Measurements from ENCODE around the gene MGAT4C. TPM values are rescaled to one million over a fixed set of nuclear protein-coding genes. Genes with fewer than 3 reads are reported as not detected.

MGAT4C gene
- total RNA-seq, 6 donors from 2014 or later: under 0.01 to 0.43 (median 0.20) TPM; not detected in 1

- H3K27me3 ChIP-seq: no peaks in the 10 kb centered on the region
- TF ChIP-seq POLR2A (IDR thresholded peaks at IDR 0.05) (no peak), POLR2AphosphoS5 (IDR thresholded peaks at IDR 0.05) (no peak)
- DNase-seq: no peak
- H3K9me3 ChIP-seq: no peaks in the 10 kb centered on the region
- no peaks in the 10 kb centered on the region for H3K4me1 ChIP-seq
- ATAC-seq (ENCODE audit: low FRiP score in 2 of 2): no peak
- H3K36me3 ChIP-seq: no peaks in the 10 kb centered on the region
- H3K4me3 ChIP-seq: no peak overlapping the region
- WGBS, 2 donors: 75 to 82% methylated on average over 3 of the region's 3 CpGs
- H3K27ac ChIP-seq: no peak overlapping the region
Measured at GRCh38 chr12:86050010-86050409, 206.2 kb downstream of the MGAT4C start.

- Histone ChIP-seq H3K4me3 (no peak overlapping the region), H3K36me3 (no peaks in the 10 kb centered on the region), H3K27me3 (no peaks in the 10 kb centered on the region), H3K4me1 (no peaks in the 10 kb centered on the region), H3K9me3 (peaks cover 0 to 17% (median 0%) of the 10 kb centered on the region in 4 donors), H3K27ac (no peak overlapping the region)
- DNase-seq (no peak), ATAC-seq (ENCODE audit: low FRiP score in 2 of 2) (peak in 1 of 2 donors; percentile 37)
- TF ChIP-seq POLR2A (IDR thresholded peaks at IDR 0.05) (no peak), POLR2AphosphoS5 (IDR thresholded peaks at IDR 0.05) (no peak), EP300 (IDR thresholded peaks at IDR 0.05) (no peak), CTCF (IDR thresholded peaks at IDR 0.05) (no peak)
- 90 to 93% methylated on average over 4 to 5 of the region's 5 CpGs for WGBS, 2 donors
Measured at GRCh38 chr12:86044396-86044795, 211.8 kb downstream of the MGAT4C start.

DNA sequence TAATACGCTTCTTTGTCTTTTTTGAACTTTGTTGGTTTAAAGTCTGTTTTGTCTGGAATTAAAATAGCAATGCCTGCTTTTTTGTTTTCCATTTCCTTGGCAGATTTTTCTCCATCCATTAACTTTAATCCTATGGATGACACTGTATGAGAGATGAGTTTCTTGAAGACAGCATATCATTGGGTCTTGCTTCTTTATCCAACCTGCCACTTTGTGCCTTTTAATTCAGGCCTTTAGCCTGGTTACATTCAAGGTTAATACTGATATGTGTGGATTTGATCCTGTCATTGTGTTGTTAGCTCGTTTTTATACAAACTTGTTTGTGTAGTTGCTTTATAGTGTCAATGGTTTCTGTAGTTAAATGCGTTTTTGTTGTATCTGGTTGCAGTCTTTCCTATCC lies 214.1 kb downstream of the MGAT4C start:
- H3K4me3 ChIP-seq: no peak overlapping the region
- H3K27me3 ChIP-seq: no peaks in the 10 kb centered on the region
- H3K27ac ChIP-seq: no peak overlapping the region
- no peaks in the 10 kb centered on the region for H3K4me1 ChIP-seq
- H3K36me3 ChIP-seq: no peaks in the 10 kb centered on the region
- H3K9me3 ChIP-seq: peaks cover 0 to 29% (median 5%) of the 10 kb centered on the region in 4 donors
- DNase-seq: no peak
- no peak for ATAC-seq (ENCODE audit: low FRiP score in 2 of 2)
- 67 to 75% methylated on average over 3 of the region's 3 CpGs for WGBS, 2 donors
- TF ChIP-seq POLR2A (IDR thresholded peaks at IDR 0.05) (no peak), CTCF (IDR thresholded peaks at IDR 0.05) (no peak), POLR2AphosphoS5 (IDR thresholded peaks at IDR 0.05) (no peak), EP300 (IDR thresholded peaks at IDR 0.05) (no peak)

DNA sequence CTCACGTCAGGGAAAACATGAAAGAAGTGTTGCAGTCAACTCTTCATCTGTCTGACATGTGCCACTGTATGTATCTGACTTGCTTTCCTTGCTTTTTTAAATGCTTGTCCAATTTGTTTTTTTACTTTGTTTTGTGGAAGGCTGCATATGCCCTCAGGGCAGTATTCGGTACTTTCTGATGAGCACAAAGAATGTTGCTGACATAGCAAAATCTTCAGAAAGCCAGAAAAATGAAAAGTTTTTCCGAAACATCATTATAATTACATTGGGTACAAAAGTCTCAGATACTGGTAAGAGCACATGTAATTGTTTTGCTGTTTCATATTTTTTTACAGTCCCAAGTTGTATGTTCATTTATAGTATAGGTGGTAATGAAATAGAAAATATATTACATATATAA lies 237.8 kb downstream of the MGAT4C start:
- no peaks in the 10 kb centered on the region for H3K4me1 ChIP-seq
- WGBS, 2 donors: 55 to 64% methylated on average over 3 of the region's 3 CpGs
- H3K27me3 ChIP-seq: no peaks in the 10 kb centered on the region
- no peak overlapping the region for H3K4me3 ChIP-seq
- DNase-seq (no peak), ATAC-seq (ENCODE audit: low FRiP score in 2 of 2) (no peak)
- no peaks in the 10 kb centered on the region for H3K36me3 ChIP-seq
- no peaks in the 10 kb centered on the region for H3K9me3 ChIP-seq
- H3K27ac ChIP-seq: no peak overlapping the region
- TF ChIP-seq POLR2A (IDR thresholded peaks at IDR 0.05) (no peak), CTCF (IDR thresholded peaks at IDR 0.05) (no peak), EP300 (IDR thresholded peaks at IDR 0.05) (no peak), POLR2AphosphoS5 (IDR thresholded peaks at IDR 0.05) (no peak)

GRCh38 chr12:86015026-86015425 lies 241.2 kb downstream of the MGAT4C start:
- no peaks in the 10 kb centered on the region for H3K27me3 ChIP-seq
- no peak overlapping the region for H3K27ac ChIP-seq
- no peaks in the 10 kb centered on the region for H3K4me1 ChIP-seq
- H3K4me3 ChIP-seq: no peak overlapping the region
- no peak for DNase-seq
- no peaks in the 10 kb centered on the region for H3K9me3 ChIP-seq
- TF ChIP-seq CTCF (IDR thresholded peaks at IDR 0.05): no peak
- TF ChIP-seq POLR2A (IDR thresholded peaks at IDR 0.05): no peak
- TF ChIP-seq POLR2AphosphoS5 (IDR thresholded peaks at IDR 0.05): no peak
- no peak for TF ChIP-seq EP300 (IDR thresholded peaks at IDR 0.05)
- 78 to 83% methylated on average over 5 of the region's 5 CpGs for WGBS, 2 donors
- no peak for ATAC-seq (ENCODE audit: low FRiP score in 2 of 2)
- no peaks in the 10 kb centered on the region for H3K36me3 ChIP-seq

Data from upper lobe of left lung (tissue), 6 donors.